Fibroblast of lung (primary cell): ENCODE measurements around the gene MICU1.

Experiments used
- EZH2 ChIP-seq: IDR thresholded peaks from 2 replicates; pipeline ENCODE4 v1.5.1; 2012; ENCODE audit warnings: low read length, control low read depth, mild to moderate bottlenecking; ENCODE audit errors: missing control alignments
- TF ChIP-seq, protein P1 (sequence below), 2 donors: IDR thresholded peaks in 1 of 2; conservative IDR thresholded peaks in 1 of 2; 1 replicate in 1 of 2; 2 replicates in 1 of 2; pipeline ENCODE4 v1.5.1; 2011 to 2012; ENCODE audit warnings: low read length in 2 of 2, control low read depth in 1 of 2, inconsistent platforms in 1 of 2, low read depth in 1 of 2, mild to moderate bottlenecking in 1 of 2

GRCh38 chr10:72552857-72553256, 73.0 kb downstream of the MICU1 start:
- TF ChIP-seq, protein P1, sequence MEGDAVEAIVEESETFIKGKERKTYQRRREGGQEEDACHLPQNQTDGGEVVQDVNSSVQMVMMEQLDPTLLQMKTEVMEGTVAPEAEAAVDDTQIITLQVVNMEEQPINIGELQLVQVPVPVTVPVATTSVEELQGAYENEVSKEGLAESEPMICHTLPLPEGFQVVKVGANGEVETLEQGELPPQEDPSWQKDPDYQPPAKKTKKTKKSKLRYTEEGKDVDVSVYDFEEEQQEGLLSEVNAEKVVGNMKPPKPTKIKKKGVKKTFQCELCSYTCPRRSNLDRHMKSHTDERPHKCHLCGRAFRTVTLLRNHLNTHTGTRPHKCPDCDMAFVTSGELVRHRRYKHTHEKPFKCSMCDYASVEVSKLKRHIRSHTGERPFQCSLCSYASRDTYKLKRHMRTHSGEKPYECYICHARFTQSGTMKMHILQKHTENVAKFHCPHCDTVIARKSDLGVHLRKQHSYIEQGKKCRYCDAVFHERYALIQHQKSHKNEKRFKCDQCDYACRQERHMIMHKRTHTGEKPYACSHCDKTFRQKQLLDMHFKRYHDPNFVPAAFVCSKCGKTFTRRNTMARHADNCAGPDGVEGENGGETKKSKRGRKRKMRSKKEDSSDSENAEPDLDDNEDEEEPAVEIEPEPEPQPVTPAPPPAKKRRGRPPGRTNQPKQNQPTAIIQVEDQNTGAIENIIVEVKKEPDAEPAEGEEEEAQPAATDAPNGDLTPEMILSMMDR (conservative IDR thresholded peaks at IDR 0.05 in 1 of 2, IDR thresholded peaks at IDR 0.05 in 1 of 2; ENCODE audit: low read depth in 1 of 2, low read length in 2 of 2), result no peak
- no peak for TF ChIP-seq EZH2
